ENCODE results near the gene CEP85.
A peak's percentile ranks its signal among the peaks of the same experiment; 100 is the strongest.

The CEP85 gene

DNA sequence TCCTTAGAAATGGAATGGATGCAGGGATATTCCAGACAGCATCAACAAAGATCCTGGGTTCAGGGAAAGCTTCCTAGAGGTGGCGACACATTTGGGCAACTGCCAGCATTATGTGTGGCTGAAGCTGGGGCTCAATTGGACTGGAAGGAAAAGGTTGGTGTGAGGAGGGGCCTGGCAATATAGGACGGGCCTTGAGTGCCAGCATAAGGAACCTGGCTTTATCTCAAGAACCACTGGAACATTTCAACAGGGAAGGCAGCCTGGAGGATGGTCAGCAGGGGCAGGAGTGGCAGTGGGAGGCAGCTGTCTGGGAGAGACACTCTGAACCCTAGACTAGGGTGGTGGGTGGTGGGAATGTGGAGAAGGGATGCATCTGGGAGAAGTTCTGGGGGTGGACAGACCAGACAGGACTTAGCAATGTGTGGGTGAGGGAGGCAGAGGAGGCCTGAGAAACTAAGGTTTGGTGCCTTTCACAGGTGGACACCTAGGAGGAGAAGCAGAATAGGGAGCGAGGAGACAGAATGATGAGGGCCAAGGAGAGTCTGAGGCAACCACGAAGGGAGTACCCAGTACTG lies 49.4 kb downstream of the CEP85 start:
- DNase-seq (ENCODE audit: low spot score) (no peak), ATAC-seq (ENCODE audit: low read depth) (no peak)
- H3K4me3 ChIP-seq (ENCODE audit: severe bottlenecking): no peak overlapping the region
- H3K9me3 ChIP-seq (ENCODE audit: severe bottlenecking): no peaks in the 10 kb centered on the region
- H3K36me3 ChIP-seq (ENCODE audit: low read depth): peaks cover 10% of the 10 kb centered on the region
- TF ChIP-seq, protein P1, sequence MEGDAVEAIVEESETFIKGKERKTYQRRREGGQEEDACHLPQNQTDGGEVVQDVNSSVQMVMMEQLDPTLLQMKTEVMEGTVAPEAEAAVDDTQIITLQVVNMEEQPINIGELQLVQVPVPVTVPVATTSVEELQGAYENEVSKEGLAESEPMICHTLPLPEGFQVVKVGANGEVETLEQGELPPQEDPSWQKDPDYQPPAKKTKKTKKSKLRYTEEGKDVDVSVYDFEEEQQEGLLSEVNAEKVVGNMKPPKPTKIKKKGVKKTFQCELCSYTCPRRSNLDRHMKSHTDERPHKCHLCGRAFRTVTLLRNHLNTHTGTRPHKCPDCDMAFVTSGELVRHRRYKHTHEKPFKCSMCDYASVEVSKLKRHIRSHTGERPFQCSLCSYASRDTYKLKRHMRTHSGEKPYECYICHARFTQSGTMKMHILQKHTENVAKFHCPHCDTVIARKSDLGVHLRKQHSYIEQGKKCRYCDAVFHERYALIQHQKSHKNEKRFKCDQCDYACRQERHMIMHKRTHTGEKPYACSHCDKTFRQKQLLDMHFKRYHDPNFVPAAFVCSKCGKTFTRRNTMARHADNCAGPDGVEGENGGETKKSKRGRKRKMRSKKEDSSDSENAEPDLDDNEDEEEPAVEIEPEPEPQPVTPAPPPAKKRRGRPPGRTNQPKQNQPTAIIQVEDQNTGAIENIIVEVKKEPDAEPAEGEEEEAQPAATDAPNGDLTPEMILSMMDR (IDR thresholded peaks at IDR 0.05; ENCODE audit: poor library complexity, severe bottlenecking): no peak
- H3K27ac ChIP-seq (ENCODE audit: poor library complexity, severe bottlenecking): peak overlapping the region; percentile 14
- peaks cover 22% of the 10 kb centered on the region for H3K4me1 ChIP-seq (ENCODE audit: insufficient read depth, poor library complexity, severe bottlenecking)
- no peaks in the 10 kb centered on the region for H3K27me3 ChIP-seq (ENCODE audit: insufficient read depth, poor library complexity, severe bottlenecking)

DNA sequence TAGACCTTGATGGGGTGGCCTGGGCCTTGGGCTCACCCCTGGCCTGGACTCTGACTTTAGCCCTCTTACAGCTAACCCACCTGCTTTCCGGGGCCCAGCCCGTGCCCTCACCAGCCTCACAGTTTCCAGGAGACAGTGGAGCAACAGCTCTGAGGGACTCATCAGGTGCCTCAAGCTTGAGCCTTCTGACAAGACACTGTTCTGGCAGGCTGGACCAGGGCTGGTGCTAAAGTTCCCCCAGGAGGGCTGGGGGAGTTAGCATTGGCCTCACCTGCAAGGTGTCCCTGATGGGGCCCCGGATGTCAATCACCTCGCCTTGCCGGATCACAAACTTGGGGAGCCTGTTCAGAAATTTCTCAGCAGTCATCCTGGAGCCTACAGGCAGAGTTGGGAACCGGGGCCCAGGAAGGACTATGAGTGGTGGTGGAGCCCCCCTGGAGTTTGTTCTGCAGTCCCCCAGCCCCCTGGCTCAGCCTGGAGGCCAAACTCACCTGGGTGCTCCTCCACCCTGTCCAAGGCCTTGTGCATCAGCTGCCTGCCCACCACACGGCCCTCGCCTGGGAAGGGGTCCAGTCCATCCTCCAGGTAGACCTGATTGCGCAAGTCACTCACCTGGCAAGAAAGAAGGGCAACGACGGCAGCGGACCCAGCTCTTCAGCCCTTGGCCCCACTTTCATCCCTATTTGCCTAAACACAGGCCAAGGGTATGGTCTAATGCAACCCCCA lies 50.0 kb downstream of the CEP85 start:
- H3K27ac ChIP-seq (ENCODE audit: poor library complexity, severe bottlenecking): peak overlapping the region; percentile 14
- TF ChIP-seq, protein P1 (IDR thresholded peaks at IDR 0.05; ENCODE audit: poor library complexity, severe bottlenecking): no peak
- H3K27me3 ChIP-seq (ENCODE audit: insufficient read depth, poor library complexity, severe bottlenecking): no peaks in the 10 kb centered on the region
- H3K9me3 ChIP-seq (ENCODE audit: severe bottlenecking): no peaks in the 10 kb centered on the region
- H3K4me3 ChIP-seq (ENCODE audit: severe bottlenecking): no peak overlapping the region
- no peak for ATAC-seq (ENCODE audit: low read depth)
- peaks cover 10% of the 10 kb centered on the region for H3K36me3 ChIP-seq (ENCODE audit: low read depth)
- peaks cover 15% of the 10 kb centered on the region for H3K4me1 ChIP-seq (ENCODE audit: insufficient read depth, poor library complexity, severe bottlenecking)
- no peak for DNase-seq (ENCODE audit: low spot score)

DNA sequence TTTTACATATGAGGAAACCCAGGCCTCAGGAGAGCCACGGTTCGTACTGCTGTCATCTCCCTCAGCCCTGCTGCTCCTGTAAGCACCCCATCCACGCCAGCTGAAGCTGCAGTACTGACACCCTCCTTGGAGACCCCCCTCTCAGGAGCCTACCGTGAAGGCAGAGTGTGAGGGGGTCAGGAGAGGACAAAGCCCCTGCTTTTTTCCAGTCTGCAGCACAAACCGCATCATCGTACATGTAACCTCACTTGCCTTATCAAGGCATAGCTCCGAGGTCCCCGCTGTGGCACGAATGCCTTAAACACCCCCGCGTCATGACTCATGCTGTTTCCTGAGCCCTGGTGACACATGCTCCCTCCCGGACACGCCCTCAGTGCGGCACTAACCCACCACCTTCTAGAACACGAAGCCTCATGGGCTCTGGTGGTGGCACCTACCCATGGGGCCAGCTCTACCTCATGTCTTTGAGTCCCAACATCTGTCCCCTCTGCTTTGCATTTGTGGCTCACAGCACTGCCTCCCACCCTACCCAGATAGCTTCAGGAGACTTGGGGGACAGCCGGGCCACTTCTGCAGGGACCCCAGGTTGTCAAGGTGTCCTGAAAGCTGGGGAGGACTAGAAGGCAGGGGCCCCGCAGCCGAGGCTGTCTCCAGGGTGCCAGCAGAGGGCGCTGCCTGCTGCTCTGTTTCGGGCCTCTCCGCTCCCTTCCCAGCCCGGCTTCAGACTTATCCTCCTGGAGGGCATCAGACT lies 50.8 kb downstream of the CEP85 start:
- TF ChIP-seq, protein P1 (IDR thresholded peaks at IDR 0.05; ENCODE audit: poor library complexity, severe bottlenecking): peak; percentile 68
- DNase-seq (ENCODE audit: low spot score): peak; percentile 92
- peaks cover 11% of the 10 kb centered on the region for H3K4me1 ChIP-seq (ENCODE audit: insufficient read depth, poor library complexity, severe bottlenecking)

DNA sequence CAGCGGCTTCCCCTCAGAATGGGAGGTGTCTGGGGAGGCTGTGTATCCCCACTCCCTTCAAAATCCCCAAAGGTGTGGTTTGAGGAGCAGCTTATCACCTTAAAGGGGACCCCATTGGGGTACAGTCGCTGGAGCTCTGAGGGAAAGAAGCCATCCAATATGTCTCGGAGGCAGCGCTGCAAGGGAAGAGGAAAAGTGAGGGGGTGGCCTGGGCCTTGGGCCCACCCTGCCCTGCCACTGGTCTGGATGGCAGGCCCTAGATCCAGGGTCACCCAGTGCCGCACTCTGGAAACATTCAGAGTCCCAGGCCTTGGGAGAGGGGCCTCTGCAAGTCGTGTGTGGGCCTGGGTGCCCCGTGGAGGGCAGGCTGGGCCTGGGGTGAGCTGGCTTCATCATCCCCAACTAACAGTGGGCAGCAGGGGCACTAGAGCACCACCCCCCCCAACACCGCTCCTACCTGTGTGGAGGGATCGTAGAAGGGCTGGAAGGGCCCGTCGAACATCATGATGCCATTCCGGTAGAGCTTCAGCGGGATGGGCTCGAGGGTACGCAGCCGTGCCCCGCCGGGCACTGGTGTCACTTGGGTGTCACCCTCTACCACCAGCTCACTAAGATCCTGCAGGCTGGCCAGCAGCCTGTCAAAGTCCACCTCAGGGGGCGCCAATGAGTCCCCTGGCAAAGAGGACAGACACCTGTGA lies 51.5 kb downstream of the CEP85 start:
- H3K4me1 ChIP-seq (ENCODE audit: insufficient read depth, poor library complexity, severe bottlenecking): peaks cover 11% of the 10 kb centered on the region
- no peaks in the 10 kb centered on the region for H3K9me3 ChIP-seq (ENCODE audit: severe bottlenecking)
- DNase-seq (ENCODE audit: low spot score) (peak; percentile 49), ATAC-seq (ENCODE audit: low read depth) (no peak)
- H3K27ac ChIP-seq (ENCODE audit: poor library complexity, severe bottlenecking): peak overlapping the region; percentile 14
- TF ChIP-seq, protein P1 (IDR thresholded peaks at IDR 0.05; ENCODE audit: poor library complexity, severe bottlenecking): peak; percentile 49
- no peak overlapping the region for H3K4me3 ChIP-seq (ENCODE audit: severe bottlenecking)
- H3K36me3 ChIP-seq (ENCODE audit: low read depth): peaks cover 10% of the 10 kb centered on the region
- H3K27me3 ChIP-seq (ENCODE audit: insufficient read depth, poor library complexity, severe bottlenecking): no peaks in the 10 kb centered on the region

More for the DNA sequence above, 50.8 kb downstream of the CEP85 start:
- Histone ChIP-seq H3K4me3 (ENCODE audit: severe bottlenecking) (no peak overlapping the region), H3K9me3 (ENCODE audit: severe bottlenecking) (no peaks in the 10 kb centered on the region), H3K27ac (ENCODE audit: poor library complexity, severe bottlenecking) (peak overlapping the region; percentile 14), H3K36me3 (ENCODE audit: low read depth) (peaks cover 10% of the 10 kb centered on the region), H3K27me3 (ENCODE audit: insufficient read depth, poor library complexity, severe bottlenecking) (no peaks in the 10 kb centered on the region)
- ATAC-seq (ENCODE audit: low read depth): peak; percentile 49
